ENCODE data around the gene DRG2.

Gene DRG2

GRCh38 chr17:18107061-18107790, 19.5 kb downstream of the DRG2 start:
- Histone ChIP-seq H3K4me3 (ENCODE audit: low read depth, low read length, poor library complexity, severe bottlenecking) (no peak overlapping the region), H3K4me1 (ENCODE audit: insufficient read depth, low read length, severe bottlenecking) (no peaks in the 10 kb centered on the region), H3K9me3 (ENCODE audit: low read length) (no peaks in the 10 kb centered on the region), H4K20me1 (ENCODE audit: insufficient read depth, low read length) (no peaks in the 10 kb centered on the region), H3K4me2 (ENCODE audit: low read length) (no peak overlapping the region), H3K27me3 (ENCODE audit: insufficient read depth, low read length) (0 out of 2 replicates have a peak, but pooled peaks cover 3% of the 10 kb centered on the region), H3K27ac (ENCODE audit: low read depth, low read length, poor library complexity, severe bottlenecking) (no peak overlapping the region), H3K36me3 (ENCODE audit: insufficient read depth, low read length) (peaks cover 40% of the 10 kb centered on the region), H2AFZ (ENCODE audit: low read length) (no peak overlapping the region), H3K9ac (ENCODE audit: low read length) (no peak overlapping the region), H3K9me2 (ENCODE audit: low read depth, low read length) (no peaks in the 10 kb centered on the region), H3F3A (ENCODE audit: insufficient read depth, low read length) (no peaks in the 10 kb centered on the region), H3K79me2 (ENCODE audit: insufficient read depth, low read length) (no peaks in the 10 kb centered on the region)
- no peak for TF ChIP-seq EZH2 (IDR thresholded peaks at IDR 0.05; ENCODE audit: borderline replicate concordance, low read length)

GRCh38 chr17:18107971-18108370, 20.2 kb downstream of the DRG2 start:
- no peaks in the 10 kb centered on the region for H3K79me2 ChIP-seq (ENCODE audit: insufficient read depth, low read length)
- H3K36me3 ChIP-seq (ENCODE audit: insufficient read depth, low read length), result peaks cover 35% of the 10 kb centered on the region
- no peak overlapping the region for H3K9ac ChIP-seq (ENCODE audit: low read length)
- H3K4me3 ChIP-seq (ENCODE audit: low read depth, low read length, poor library complexity, severe bottlenecking), result no peak overlapping the region
- no peak overlapping the region for H2AFZ ChIP-seq (ENCODE audit: low read length)
- H3K9me3 ChIP-seq (ENCODE audit: low read length), result no peaks in the 10 kb centered on the region
- H3F3A ChIP-seq (ENCODE audit: insufficient read depth, low read length), result no peaks in the 10 kb centered on the region
- no peaks in the 10 kb centered on the region for H3K9me2 ChIP-seq (ENCODE audit: low read depth, low read length)
- TF ChIP-seq CTCF (IDR thresholded peaks at IDR 0.05; ENCODE audit: low read length) (no peak), EZH2 (IDR thresholded peaks at IDR 0.05; ENCODE audit: borderline replicate concordance, low read length) (no peak)
- H3K27ac ChIP-seq (ENCODE audit: low read depth, low read length, poor library complexity, severe bottlenecking), result no peak overlapping the region
- H4K20me1 ChIP-seq (ENCODE audit: insufficient read depth, low read length), result no peaks in the 10 kb centered on the region
- H3K4me1 ChIP-seq (ENCODE audit: insufficient read depth, low read length, severe bottlenecking), result no peaks in the 10 kb centered on the region
- H3K27me3 ChIP-seq (ENCODE audit: insufficient read depth, low read length), result 0 out of 2 replicates have a peak, but pooled peaks cover 3% of the 10 kb centered on the region
- H3K4me2 ChIP-seq (ENCODE audit: low read length), result no peak overlapping the region

GRCh38 chr17:18108401-18109312, 20.9 kb downstream of the DRG2 start, which contains the start of gene MYO15A:
Gene MYO15A, plus strand, starts transcription at chr17:18108756. Its CDS starts 10,045 bp downstream, at chr17:18118801.
- no peaks in the 10 kb centered on the region for H3K9me3 ChIP-seq (ENCODE audit: low read length)
- H3K79me2 ChIP-seq (ENCODE audit: insufficient read depth, low read length), result no peaks in the 10 kb centered on the region
- no peaks in the 10 kb centered on the region for H4K20me1 ChIP-seq (ENCODE audit: insufficient read depth, low read length)
- H3K9me2 ChIP-seq (ENCODE audit: low read depth, low read length), result no peaks in the 10 kb centered on the region
- H3K4me2 ChIP-seq (ENCODE audit: low read length), result no peak within 1 kb of the TSS
- no peak within 1 kb of the TSS for H3K4me3 ChIP-seq (ENCODE audit: low read depth, low read length, poor library complexity, severe bottlenecking)
- peaks cover 30% of the 10 kb centered on the region for H3K36me3 ChIP-seq (ENCODE audit: insufficient read depth, low read length)
- no peak within 1 kb of the TSS for H3K9ac ChIP-seq (ENCODE audit: low read length)
- H3F3A ChIP-seq (ENCODE audit: insufficient read depth, low read length), result no peaks in the 10 kb centered on the region
- TF ChIP-seq CTCF (IDR thresholded peaks at IDR 0.05; ENCODE audit: low read length) (no peak), EZH2 (IDR thresholded peaks at IDR 0.05; ENCODE audit: borderline replicate concordance, low read length) (no peak)
- H3K4me1 ChIP-seq (ENCODE audit: insufficient read depth, low read length, severe bottlenecking), result no peaks in the 10 kb centered on the region
- H2AFZ ChIP-seq (ENCODE audit: low read length), result no peak within 1 kb of the TSS
- 0 out of 2 replicates have a peak, but pooled peaks cover 3% of the 10 kb centered on the region for H3K27me3 ChIP-seq (ENCODE audit: insufficient read depth, low read length)
- no peak within 1 kb of the TSS for H3K27ac ChIP-seq (ENCODE audit: low read depth, low read length, poor library complexity, severe bottlenecking)
